CD4-positive, alpha-beta T cell treated with Interferon gamma for 1 hour (primary cell): Measurements from ENCODE around the gene TNNI3K.

Experiments used
- DNase-seq: peaks from one replicate; pipeline ENCODE4 v3.0.0-alpha.2; 2020

TNNI3K gene

GRCh38 chr1:74455390-74455789 lies 220.2 kb downstream of the TNNI3K start:
- no peak for DNase-seq

DNA sequence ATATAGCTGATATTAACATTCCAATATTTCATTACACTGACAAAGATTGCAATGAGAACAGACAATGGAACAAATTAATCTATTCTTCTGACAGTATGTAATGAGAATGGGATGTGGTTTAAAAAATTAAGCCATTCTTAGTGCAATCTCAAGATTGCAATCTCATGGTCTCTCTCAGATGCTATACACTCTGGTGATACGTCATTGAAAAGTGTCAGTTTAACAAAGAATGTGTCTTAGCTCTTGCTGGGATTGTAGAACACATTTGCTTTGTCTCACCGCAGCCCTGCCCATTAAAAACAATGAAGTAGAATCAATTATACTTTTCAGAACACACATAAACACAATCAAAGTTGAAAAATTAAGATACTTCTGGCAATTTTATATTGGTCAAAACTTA lies 222.1 kb downstream of the TNNI3K start:
- no peak for DNase-seq

GRCh38 chr1:74463333-74463988 lies 228.3 kb downstream of the TNNI3K start:
- DNase-seq = no peak

GRCh38 chr1:74464037-74464436 lies 228.8 kb downstream of the TNNI3K start:
- DNase-seq = no peak

- no peak for DNase-seq
Observed at GRCh38 chr1:74465193-74465681, 230.1 kb downstream of the TNNI3K start.

DNA sequence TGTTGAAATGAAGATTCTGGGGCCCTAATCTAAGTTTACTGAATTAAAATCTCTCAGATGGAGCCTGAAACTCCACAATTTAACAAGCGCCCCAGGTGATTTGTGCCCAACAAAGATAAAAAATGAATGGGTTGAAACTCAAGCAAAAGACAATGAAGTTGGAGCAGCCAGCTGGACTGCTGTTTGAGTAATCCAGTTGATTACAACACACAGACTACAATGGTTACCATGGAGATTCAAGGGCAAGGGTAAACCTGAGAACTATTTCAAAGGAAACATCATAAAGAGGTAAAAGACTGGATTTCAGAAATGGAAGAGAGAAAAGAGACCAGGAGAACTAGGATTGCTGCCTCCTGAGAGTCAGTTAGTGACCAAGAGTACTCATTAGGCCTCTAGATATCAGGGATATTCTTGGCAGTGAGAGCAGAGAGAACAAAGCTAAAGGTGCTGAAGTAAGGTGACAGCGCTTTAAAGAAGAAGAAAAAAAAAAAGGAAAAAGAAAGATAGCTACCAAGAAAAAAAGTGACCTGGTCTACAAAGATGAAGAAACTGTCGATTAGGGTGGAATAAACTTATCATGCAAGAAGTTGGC lies 232.7 kb downstream of the TNNI3K start:
- DNase-seq = no peak

DNA sequence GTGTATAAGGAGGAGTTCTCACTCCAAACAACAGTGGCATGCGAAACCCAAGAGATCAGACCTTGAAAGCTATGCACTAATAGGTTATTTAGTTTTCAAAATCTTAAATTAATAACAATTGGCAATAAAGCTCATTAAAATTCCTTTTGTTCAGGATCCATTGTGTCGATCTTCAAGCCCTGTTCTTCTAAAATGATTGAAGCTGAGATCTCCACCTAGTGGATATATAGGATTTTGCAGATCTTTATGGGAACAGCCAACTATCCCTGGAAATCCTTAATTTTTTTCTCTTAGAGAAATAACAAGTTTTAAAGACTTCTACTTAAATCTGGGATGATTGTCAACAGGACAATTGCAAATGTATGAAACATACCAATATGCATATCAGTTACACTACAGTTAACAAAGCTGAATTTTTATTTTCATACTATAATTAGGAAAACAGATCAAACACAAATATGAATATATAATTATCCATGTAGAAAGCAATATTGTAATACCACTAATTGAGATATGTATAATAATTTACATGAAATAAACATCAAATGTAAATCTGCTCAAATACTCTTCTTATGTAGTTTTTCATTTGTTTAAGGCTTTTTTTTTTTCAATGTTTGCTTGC lies 233.9 kb downstream of the TNNI3K start:
- DNase-seq = no peak

GRCh38 chr1:74470251-74470650 lies 235.1 kb downstream of the TNNI3K start:
- DNase-seq = no peak

- DNase-seq = no peak
Observed at GRCh38 chr1:74470936-74471335, 235.7 kb downstream of the TNNI3K start.

- no peak for DNase-seq
Observed at GRCh38 chr1:74471470-74471869, 236.3 kb downstream of the TNNI3K start.

GRCh38 chr1:74474585-74474984 lies 239.4 kb downstream of the TNNI3K start:
- no peak for DNase-seq

GRCh38 chr1:74478979-74479378 lies 243.8 kb downstream of the TNNI3K start:
- no peak for DNase-seq

DNA sequence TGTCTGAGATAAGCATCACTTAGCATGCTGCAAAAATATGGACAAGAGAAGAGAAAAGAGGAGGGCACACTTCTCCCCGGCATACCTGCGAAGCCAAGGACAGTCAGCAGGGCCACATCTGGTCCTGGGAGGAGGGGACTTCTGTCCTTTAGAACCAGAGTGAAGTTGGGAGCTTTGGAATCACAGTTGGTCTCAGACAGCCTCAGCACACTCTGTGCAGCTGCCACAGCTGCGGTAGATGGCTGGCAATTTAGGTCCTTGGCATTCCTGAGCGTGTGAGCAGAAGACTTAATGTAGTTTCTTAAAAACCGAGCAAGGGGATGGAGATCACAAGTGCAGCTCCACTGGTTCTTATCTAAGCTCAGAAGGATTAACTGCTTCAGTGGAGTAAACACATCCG lies 244.9 kb downstream of the TNNI3K start:
- no peak for DNase-seq

GRCh38 chr1:74481607-74482006 lies 246.4 kb downstream of the TNNI3K start:
- DNase-seq = no peak

DNA sequence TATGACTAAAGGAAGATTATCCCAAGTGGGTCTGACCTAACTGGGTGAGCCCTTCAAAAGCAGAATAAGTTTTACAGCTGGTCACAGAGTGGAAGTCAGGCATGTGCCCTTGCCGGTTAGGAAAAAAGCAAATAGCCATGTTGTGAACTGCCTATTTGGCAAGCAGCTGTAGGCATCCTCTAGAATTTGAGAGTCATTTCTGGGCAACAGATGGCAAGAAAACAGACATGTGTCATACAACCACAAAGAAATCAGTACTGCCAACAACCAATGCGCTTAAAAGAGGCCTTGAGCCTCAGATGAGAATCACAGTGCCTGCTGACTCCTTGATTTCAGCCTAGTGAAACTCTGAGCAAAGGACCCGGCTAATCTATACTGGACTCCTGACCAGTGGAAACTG lies 250.4 kb downstream of the TNNI3K start:
- no peak for DNase-seq

GRCh38 chr1:74486036-74486435 lies 250.8 kb downstream of the TNNI3K start:
- DNase-seq = no peak

DNA sequence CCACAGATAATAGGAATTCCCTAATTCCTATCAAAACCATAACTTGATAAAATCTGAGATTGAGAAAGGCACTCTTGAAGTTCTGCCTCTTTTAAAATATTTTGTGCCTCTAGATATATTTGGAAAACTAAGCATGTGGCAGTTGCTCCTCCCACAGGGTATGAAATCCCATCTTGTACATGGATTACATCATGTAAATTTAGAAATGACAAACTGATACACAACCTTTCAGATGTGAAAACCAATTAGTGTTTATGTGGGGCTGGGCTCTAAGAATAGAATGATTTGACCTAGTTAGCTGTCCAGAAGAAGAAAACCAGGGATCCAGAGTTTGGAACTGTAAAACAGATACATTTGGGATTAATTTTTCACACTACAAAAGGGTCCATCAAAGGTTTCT lies 261.5 kb downstream of the TNNI3K start:
- DNase-seq = no peak

DNA sequence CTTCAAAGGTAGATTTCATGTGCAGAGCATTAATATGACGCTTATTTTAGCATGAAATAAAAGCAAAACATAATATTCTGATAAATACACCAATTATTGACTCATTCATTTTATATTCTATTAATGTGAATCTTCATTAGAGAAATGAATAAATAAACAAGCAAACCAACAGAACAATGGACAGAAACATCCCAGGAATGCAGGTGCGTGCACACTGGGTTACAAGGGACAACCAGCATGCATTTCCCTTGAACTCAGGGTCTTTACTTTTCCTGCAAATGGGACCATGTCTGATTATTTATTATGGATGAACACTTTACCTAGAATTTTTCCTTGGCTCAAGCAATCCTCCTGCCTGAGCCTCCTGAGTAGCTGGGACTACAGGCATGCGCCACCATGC lies 263.7 kb downstream of the TNNI3K start:
- DNase-seq = no peak

GRCh38 chr1:74502432-74502831 lies 267.2 kb downstream of the TNNI3K start:
- DNase-seq = no peak

DNA sequence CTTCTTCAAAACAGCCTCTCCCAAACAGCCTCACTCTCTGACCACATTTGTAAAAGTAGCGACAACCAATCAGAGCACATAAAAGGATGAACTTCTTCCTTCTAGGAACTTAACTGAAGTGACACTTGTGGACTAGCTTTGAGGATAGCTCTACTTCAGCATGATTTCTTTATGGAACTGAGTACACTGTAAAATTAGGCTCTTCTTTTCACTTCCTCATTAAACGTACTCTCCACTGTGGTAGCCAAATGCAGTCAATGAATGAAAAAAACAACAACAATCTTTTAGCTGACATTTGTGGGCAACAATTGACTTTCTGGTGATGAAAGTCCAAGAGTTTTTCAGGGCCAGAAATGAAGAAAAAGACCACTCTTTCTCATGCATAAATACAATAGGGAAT lies 267.7 kb downstream of the TNNI3K start:
- DNase-seq = no peak

GRCh38 chr1:74504125-74504932 lies 269.1 kb downstream of the TNNI3K start:
- DNase-seq = peak; percentile 2

GRCh38 chr1:74504933-74505512 lies 269.8 kb downstream of the TNNI3K start:
- DNase-seq = no peak
